Measurements from ENCODE around the gene CLDN34.

CLDN34 gene

GRCh38 chrX:9980927-9981326 is 13.8 kb downstream of the CLDN34 start:
- no peak for DNase-seq (ENCODE audit: low read depth)

GRCh38 chrX:9983441-9983840 is 16.3 kb downstream of the CLDN34 start:
- no peak for DNase-seq (ENCODE audit: low read depth)

- no peak for DNase-seq (ENCODE audit: low read depth)
These were observed 16.7 kb downstream of the CLDN34 start for GRCh38 chrX:9983846-9984245.

GRCh38 chrX:9988762-9989161 is 21.6 kb downstream of the CLDN34 start:
- DNase-seq (ENCODE audit: low read depth) = no peak

GRCh38 chrX:9992061-9992460 is 24.9 kb downstream of the CLDN34 start:
- DNase-seq (ENCODE audit: low read depth) = no peak

GRCh38 chrX:9992724-9993123 is 25.6 kb downstream of the CLDN34 start:
- no peak for DNase-seq (ENCODE audit: low read depth)

GRCh38 chrX:9995855-9996339 is 28.7 kb downstream of the CLDN34 start:
- peak; percentile 63 for DNase-seq (ENCODE audit: low read depth)

- DNase-seq (ENCODE audit: low read depth) = no peak
These were observed 29.9 kb downstream of the CLDN34 start for GRCh38 chrX:9997041-9997440.

- no peak for DNase-seq (ENCODE audit: low read depth)
These were observed 30.4 kb downstream of the CLDN34 start for GRCh38 chrX:9997524-9997923.

- no peak for DNase-seq (ENCODE audit: low read depth)
These were observed 34.3 kb downstream of the CLDN34 start for GRCh38 chrX:10001496-10001895.

- DNase-seq (ENCODE audit: low read depth) = no peak
These were observed 37.8 kb downstream of the CLDN34 start for GRCh38 chrX:10004832-10005475.

- DNase-seq (ENCODE audit: low read depth) = no peak
These were observed 38.9 kb downstream of the CLDN34 start for GRCh38 chrX:10006086-10006485.

- no peak for DNase-seq (ENCODE audit: low read depth)
These were observed 39.6 kb downstream of the CLDN34 start for GRCh38 chrX:10006770-10007169.

GRCh38 chrX:10007621-10008020 is 40.5 kb downstream of the CLDN34 start:
- DNase-seq (ENCODE audit: low read depth) = no peak

- DNase-seq (ENCODE audit: low read depth) = no peak
These were observed 41.4 kb downstream of the CLDN34 start for GRCh38 chrX:10008483-10009056.

GRCh38 chrX:10009741-10010140 is 42.6 kb downstream of the CLDN34 start:
- DNase-seq (ENCODE audit: low read depth) = no peak

- DNase-seq (ENCODE audit: low read depth) = no peak
These were observed 43.5 kb downstream of the CLDN34 start for GRCh38 chrX:10010686-10011085.

- no peak for DNase-seq (ENCODE audit: low read depth)
These were observed 44.2 kb downstream of the CLDN34 start for GRCh38 chrX:10011261-10011931.

- DNase-seq (ENCODE audit: low read depth) = no peak
These were observed 44.8 kb downstream of the CLDN34 start for GRCh38 chrX:10011991-10012390.

GRCh38 chrX:10014462-10015354 is 47.5 kb downstream of the CLDN34 start:
- DNase-seq (ENCODE audit: low read depth) = peak; percentile 72

- DNase-seq (ENCODE audit: low read depth) = no peak
These were observed 48.2 kb downstream of the CLDN34 start for GRCh38 chrX:10015355-10015722.

- no peak for DNase-seq (ENCODE audit: low read depth)
These were observed 48.8 kb downstream of the CLDN34 start for GRCh38 chrX:10015723-10016518.
